HEK293 (cell line): ENCODE measurements around the gene CRTC3.

Experiments used
- CTCF ChIA-PET: fragments of 350-600 bp; formaldehyde crosslinking; extraction: SDS; loops from one replicate; lab custom pipeline; 2021; ENCODE audit warnings: antibody characterized with exemption; lab: Yijun Ruan, JAX
- POLR2A ChIA-PET: fragments of 300-600 bp; formaldehyde crosslinking; extraction: SDS; loops from one replicate; lab custom pipeline; 2020; ENCODE audit warnings: antibody characterized with exemption, inconsistent platforms; lab: Yijun Ruan, JAX
- H3K27ac ChIP-seq: fragments of 200-500 bp; sonication (Bioruptor generic); 2 replicates; pipeline ENCODE4 v1.5.1; 2014; ENCODE audit warnings: low read depth, low read length, control low read depth, inconsistent platforms; ENCODE audit errors: extremely low read depth
- H3K36me3 ChIP-seq, 2 experiments: fragments of 200-500 bp in 1 of 2; sonication (Bioruptor generic) in 1 of 2; 1 replicate in 1 of 2; 2 replicates in 1 of 2; pipeline ENCODE4 v1.5.1; 2014 to 2017; ENCODE audit warnings: inconsistent platforms in 2 of 2, low read length in 2 of 2; ENCODE audit not compliant: control insufficient read depth in 2 of 2, insufficient read depth in 1 of 2
- H3K4me1 ChIP-seq: fragments of 200-500 bp; sonication (Bioruptor generic); 2 replicates; pipeline ENCODE4 v1.5.1; 2014; ENCODE audit warnings: mild to moderate bottlenecking, low read length, inconsistent platforms; ENCODE audit not compliant: control insufficient read depth, insufficient read depth
- H3K4me3 ChIP-seq: 2 replicates; pipeline ENCODE4 v1.5.1; 2011; ENCODE audit warnings: low read depth, mild to moderate bottlenecking, control low read depth, low read length, moderate library complexity
- H3K9me3 ChIP-seq: fragments of 200-500 bp; sonication (Bioruptor generic); 2 replicates; pipeline ENCODE4 v1.5.1; 2014; ENCODE audit warnings: low read depth, low read length, inconsistent platforms; ENCODE audit not compliant: control insufficient read depth, insufficient read depth
- GLIS1 ChIP-seq: fragments of 450-650 bp; formaldehyde crosslinking; IDR thresholded peaks from 2 replicates; pipeline ENCODE4 v1.5.1; 2016; ENCODE audit warnings: missing biosample characterization, missing genetic modification characterization
- HOXD13 ChIP-seq: sonication (generic); formaldehyde crosslinking; IDR thresholded peaks from 2 replicates; pipeline ENCODE4 v1.8.0; 2022; ENCODE audit warnings: missing genetic modification reagents, borderline replicate concordance
- YY1 ChIP-seq: fragments of 450-650 bp; formaldehyde crosslinking; IDR thresholded peaks from 2 replicates; pipeline ENCODE4 v1.5.1; 2018; ENCODE audit warnings: missing biosample characterization, missing genetic modification characterization
- ZFP41 ChIP-seq: fragments of 450-650 bp; formaldehyde crosslinking; IDR thresholded peaks from 2 replicates; pipeline ENCODE4 v1.5.1; 2016; ENCODE audit warnings: missing biosample characterization, missing genetic modification characterization, borderline replicate concordance
- ZNF175 ChIP-seq: fragments of 450-650 bp; formaldehyde crosslinking; IDR thresholded peaks from 2 replicates; pipeline ENCODE4 v1.5.1; 2016; ENCODE audit warnings: missing biosample characterization, missing genetic modification characterization
- ZNF266 ChIP-seq: fragments of 450-650 bp; formaldehyde crosslinking; IDR thresholded peaks from 2 replicates; pipeline ENCODE4 v1.5.1; 2016; ENCODE audit warnings: missing biosample characterization, missing genetic modification characterization, low read depth
- ZNF274 ChIP-seq, 2 experiments: fragments of 200-500 bp in 1 of 2; fragments of 450-650 bp in 1 of 2; sonication (Bioruptor generic) in 1 of 2; formaldehyde crosslinking in 1 of 2; IDR thresholded peaks; 2 replicates each; pipeline versions ENCODE4 v1.5.1 to v1.6.1; 2014 to 2016; ENCODE audit warnings: borderline replicate concordance in 1 of 2, inconsistent platforms in 1 of 2, low read length in 1 of 2, missing biosample characterization in 1 of 2, missing genetic modification characterization in 1 of 2
- ZNF394 ChIP-seq: fragments of 450-650 bp; formaldehyde crosslinking; IDR thresholded peaks from 2 replicates; pipeline ENCODE4 v1.5.1; 2016; ENCODE audit warnings: missing biosample characterization, missing genetic modification characterization, mild to moderate bottlenecking, moderate library complexity, borderline replicate concordance
- ZNF423 ChIP-seq: fragments of 450-650 bp; formaldehyde crosslinking; IDR thresholded peaks from 2 replicates; pipeline ENCODE4 v1.5.1; 2016; ENCODE audit warnings: missing biosample characterization, missing genetic modification characterization
- ZNF529 ChIP-seq: fragments of 450-650 bp; formaldehyde crosslinking; IDR thresholded peaks from 2 replicates; pipeline ENCODE4 v1.5.1; 2017; ENCODE audit warnings: missing genetic modification characterization, missing biosample characterization; ENCODE audit not compliant: insufficient replicate concordance
- ZNF548 ChIP-seq: fragments of 450-650 bp; formaldehyde crosslinking; IDR thresholded peaks from 2 replicates; pipeline ENCODE4 v1.5.1; 2016; ENCODE audit warnings: missing biosample characterization, missing genetic modification characterization
- ZNF571 ChIP-seq: fragments of 450-650 bp; formaldehyde crosslinking; IDR thresholded peaks from 2 replicates; pipeline ENCODE4 v1.5.0; 2017; ENCODE audit warnings: missing biosample characterization, missing genetic modification characterization
- ZNF654 ChIP-seq: fragments of 450-650 bp; formaldehyde crosslinking; IDR thresholded peaks from 2 replicates; pipeline ENCODE4 v1.5.1; 2016; ENCODE audit warnings: low read depth, missing biosample characterization, missing genetic modification characterization
- ZNF777 ChIP-seq: fragments of 450-650 bp; formaldehyde crosslinking; IDR thresholded peaks from 2 replicates; pipeline ENCODE4 v1.5.1; 2017; ENCODE audit warnings: missing biosample characterization, missing genetic modification characterization, borderline replicate concordance
- TF ChIP-seq, protein P1 (sequence below): fragments of 450-650 bp; formaldehyde crosslinking; conservative IDR thresholded peaks from 2 replicates; pipeline ENCODE4 v1.5.1; 2016; ENCODE audit warnings: low read depth, missing biosample characterization, missing genetic modification characterization
- TF ChIP-seq, protein P2 (sequence below): fragments of 450-650 bp; formaldehyde crosslinking; IDR thresholded peaks from 2 replicates; pipeline ENCODE4 v1.5.1; 2016; ENCODE audit warnings: missing biosample characterization, missing genetic modification characterization
- TF ChIP-seq, protein P3 (sequence below): fragments of 450-650 bp; formaldehyde crosslinking; conservative IDR thresholded peaks from 2 replicates; pipeline ENCODE4 v1.5.1; 2016; ENCODE audit warnings: low read depth, missing biosample characterization, missing genetic modification characterization
- TF ChIP-seq, protein P4 (sequence below): fragments of 450-650 bp; formaldehyde crosslinking; IDR thresholded peaks from 2 replicates; pipeline ENCODE4 v1.5.1; 2016; ENCODE audit warnings: missing biosample characterization, missing genetic modification characterization
- TF ChIP-seq, protein P5 (sequence below): fragments of 450-650 bp; formaldehyde crosslinking; IDR thresholded peaks from 2 replicates; pipeline ENCODE4 v1.5.0; 2017; ENCODE audit warnings: missing biosample characterization, missing genetic modification characterization, borderline replicate concordance

Gene CRTC3

DNA sequence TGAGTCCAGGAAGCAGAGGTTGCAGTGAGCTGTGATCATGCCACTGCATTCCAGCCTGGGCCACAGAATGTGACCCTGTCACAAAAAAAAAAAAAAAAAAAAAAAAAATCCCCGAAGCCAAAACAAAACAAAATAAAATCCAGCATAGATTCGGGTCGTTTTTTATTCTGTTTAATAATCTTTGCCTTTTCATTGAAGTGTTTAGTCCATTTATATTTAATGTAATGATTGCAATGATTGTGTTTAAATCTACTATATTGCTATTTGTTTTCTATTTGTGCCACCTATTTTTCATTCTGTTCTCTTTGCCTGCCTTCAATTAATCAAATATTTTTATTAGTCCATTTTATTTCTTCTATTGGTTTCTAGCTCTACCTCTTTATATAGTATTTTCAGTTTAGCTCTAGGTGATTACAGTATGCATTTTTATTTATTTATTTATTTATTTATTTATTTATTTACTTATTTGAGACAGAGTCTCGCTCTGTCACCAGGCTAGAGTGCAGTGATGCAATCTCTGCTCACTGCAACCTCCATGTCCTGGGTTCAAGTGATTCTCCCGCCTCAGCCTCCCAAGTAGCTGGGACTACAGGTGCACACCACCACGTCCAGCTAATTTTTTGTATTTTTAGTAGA is 159.7 kb downstream of the CRTC3 start (continued):
- TF ChIP-seq, protein P1, sequence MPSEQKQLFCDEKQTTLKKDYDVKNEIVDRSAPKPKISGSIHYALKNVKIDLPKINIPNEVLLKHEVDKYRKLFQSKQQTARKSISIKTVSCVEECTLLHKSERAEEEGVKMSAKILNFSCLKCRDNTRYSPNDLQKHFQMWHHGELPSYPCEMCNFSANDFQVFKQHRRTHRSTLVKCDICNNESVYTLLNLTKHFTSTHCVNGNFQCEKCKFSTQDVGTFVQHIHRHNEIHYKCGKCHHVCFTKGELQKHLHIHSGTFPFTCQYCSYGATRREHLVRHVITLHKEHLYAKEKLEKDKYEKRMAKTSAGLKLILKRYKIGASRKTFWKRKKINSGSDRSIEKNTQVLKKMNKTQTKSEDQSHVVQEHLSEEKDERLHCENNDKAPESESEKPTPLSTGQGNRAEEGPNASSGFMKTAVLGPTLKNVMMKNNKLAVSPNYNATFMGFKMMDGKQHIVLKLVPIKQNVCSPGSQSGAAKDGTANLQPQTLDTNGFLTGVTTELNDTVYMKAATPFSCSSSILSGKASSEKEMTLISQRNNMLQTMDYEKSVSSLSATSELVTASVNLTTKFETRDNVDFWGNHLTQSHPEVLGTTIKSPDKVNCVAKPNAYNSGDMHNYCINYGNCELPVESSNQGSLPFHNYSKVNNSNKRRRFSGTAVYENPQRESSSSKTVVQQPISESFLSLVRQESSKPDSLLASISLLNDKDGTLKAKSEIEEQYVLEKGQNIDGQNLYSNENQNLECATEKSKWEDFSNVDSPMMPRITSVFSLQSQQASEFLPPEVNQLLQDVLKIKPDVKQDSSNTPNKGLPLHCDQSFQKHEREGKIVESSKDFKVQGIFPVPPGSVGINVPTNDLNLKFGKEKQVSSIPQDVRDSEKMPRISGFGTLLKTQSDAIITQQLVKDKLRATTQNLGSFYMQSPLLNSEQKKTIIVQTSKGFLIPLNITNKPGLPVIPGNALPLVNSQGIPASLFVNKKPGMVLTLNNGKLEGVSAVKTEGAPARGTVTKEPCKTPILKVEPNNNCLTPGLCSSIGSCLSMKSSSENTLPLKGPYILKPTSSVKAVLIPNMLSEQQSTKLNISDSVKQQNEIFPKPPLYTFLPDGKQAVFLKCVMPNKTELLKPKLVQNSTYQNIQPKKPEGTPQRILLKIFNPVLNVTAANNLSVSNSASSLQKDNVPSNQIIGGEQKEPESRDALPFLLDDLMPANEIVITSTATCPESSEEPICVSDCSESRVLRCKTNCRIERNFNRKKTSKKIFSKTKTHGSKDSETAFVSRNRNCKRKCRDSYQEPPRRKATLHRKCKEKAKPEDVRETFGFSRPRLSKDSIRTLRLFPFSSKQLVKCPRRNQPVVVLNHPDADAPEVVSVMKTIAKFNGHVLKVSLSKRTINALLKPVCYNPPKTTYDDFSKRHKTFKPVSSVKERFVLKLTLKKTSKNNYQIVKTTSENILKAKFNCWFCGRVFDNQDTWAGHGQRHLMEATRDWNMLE (tag by site-specific recombination) = peak; percentile 88
- TF ChIP-seq ZNF529 (tag by site-specific recombination) (peak; percentile 80), ZNF654 (peak; percentile 9; the same call in 1 of the 2 replicates), ZNF394 (tag by site-specific recombination) (peak; percentile 89; the same call in 1 of the 2 replicates), ZNF266 (peak; percentile 79)
- TF ChIP-seq, protein P2, sequence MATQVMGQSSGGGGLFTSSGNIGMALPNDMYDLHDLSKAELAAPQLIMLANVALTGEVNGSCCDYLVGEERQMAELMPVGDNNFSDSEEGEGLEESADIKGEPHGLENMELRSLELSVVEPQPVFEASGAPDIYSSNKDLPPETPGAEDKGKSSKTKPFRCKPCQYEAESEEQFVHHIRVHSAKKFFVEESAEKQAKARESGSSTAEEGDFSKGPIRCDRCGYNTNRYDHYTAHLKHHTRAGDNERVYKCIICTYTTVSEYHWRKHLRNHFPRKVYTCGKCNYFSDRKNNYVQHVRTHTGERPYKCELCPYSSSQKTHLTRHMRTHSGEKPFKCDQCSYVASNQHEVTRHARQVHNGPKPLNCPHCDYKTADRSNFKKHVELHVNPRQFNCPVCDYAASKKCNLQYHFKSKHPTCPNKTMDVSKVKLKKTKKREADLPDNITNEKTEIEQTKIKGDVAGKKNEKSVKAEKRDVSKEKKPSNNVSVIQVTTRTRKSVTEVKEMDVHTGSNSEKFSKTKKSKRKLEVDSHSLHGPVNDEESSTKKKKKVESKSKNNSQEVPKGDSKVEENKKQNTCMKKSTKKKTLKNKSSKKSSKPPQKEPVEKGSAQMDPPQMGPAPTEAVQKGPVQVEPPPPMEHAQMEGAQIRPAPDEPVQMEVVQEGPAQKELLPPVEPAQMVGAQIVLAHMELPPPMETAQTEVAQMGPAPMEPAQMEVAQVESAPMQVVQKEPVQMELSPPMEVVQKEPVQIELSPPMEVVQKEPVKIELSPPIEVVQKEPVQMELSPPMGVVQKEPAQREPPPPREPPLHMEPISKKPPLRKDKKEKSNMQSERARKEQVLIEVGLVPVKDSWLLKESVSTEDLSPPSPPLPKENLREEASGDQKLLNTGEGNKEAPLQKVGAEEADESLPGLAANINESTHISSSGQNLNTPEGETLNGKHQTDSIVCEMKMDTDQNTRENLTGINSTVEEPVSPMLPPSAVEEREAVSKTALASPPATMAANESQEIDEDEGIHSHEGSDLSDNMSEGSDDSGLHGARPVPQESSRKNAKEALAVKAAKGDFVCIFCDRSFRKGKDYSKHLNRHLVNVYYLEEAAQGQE (tag by site-specific recombination) = 0 out of 2 replicates have a peak, but pooled peaks have one; percentile 55
- TF ChIP-seq, protein P3, sequence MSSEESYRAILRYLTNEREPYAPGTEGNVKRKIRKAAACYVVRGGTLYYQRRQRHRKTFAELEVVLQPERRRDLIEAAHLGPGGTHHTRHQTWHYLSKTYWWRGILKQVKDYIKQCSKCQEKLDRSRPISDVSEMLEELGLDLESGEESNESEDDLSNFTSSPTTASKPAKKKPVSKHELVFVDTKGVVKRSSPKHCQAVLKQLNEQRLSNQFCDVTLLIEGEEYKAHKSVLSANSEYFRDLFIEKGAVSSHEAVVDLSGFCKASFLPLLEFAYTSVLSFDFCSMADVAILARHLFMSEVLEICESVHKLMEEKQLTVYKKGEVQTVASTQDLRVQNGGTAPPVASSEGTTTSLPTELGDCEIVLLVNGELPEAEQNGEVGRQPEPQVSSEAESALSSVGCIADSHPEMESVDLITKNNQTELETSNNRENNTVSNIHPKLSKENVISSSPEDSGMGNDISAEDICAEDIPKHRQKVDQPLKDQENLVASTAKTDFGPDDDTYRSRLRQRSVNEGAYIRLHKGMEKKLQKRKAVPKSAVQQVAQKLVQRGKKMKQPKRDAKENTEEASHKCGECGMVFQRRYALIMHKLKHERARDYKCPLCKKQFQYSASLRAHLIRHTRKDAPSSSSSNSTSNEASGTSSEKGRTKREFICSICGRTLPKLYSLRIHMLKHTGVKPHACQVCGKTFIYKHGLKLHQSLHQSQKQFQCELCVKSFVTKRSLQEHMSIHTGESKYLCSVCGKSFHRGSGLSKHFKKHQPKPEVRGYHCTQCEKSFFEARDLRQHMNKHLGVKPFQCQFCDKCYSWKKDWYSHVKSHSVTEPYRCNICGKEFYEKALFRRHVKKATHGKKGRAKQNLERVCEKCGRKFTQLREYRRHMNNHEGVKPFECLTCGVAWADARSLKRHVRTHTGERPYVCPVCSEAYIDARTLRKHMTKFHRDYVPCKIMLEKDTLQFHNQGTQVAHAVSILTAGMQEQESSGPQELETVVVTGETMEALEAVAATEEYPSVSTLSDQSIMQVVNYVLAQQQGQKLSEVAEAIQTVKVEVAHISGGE (tag by site-specific recombination) = peak; percentile 83
- TF ChIP-seq, all 188 proteins: peak for 27; not testable (repeated sequence) for 161

DNA sequence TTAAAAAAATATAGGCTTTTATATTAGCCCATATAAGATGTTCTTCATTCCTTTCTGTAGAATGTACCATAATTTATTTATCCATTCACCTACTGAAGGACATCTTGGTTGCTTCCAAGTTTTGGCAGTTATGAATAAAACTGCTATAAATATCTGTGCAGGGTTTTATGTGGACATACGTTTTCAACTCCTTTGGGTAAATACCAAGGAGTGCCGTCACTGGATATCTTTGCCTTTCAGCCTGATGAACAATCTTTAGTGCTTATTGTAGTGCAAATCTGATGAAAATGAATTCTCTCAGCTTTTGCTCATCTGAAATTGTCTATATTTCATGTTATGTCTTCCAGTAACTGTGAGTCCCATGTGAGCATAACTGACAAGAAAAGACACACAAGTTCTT is 160.9 kb downstream of the CRTC3 start:
- CTCF ChIA-PET = interaction anchor here (0.9 kb wide), 1 partner anchor 41 kb away, joined by 3 read pairs; no protein-coding TSS in a partner anchor
- H3K27ac ChIP-seq = no peak overlapping the region
- H3K9me3 ChIP-seq = no peaks in the 10 kb centered on the region
- TF ChIP-seq, protein P4, sequence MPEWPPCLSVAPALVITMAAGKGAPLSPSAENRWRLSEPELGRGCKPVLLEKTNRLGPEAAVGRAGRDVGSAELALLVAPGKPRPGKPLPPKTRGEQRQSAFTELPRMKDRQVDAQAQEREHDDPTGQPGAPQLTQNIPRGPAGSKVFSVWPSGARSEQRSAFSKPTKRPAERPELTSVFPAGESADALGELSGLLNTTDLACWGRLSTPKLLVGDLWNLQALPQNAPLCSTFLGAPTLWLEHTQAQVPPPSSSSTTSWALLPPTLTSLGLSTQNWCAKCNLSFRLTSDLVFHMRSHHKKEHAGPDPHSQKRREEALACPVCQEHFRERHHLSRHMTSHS (tag by site-specific recombination) = no peak
- TF ChIP-seq YY1 (no peak), ZNF571 (tag by site-specific recombination) (no peak), ZNF777 (tag by site-specific recombination) (no peak), ZNF423 (no peak), ZNF175 (tag by site-specific recombination) (no peak), GLIS1 (no peak), ZNF274 (IDR thresholded peaks at IDR 0.05; ENCODE audit: low read length) (no peak), ZNF274 (tag by site-specific recombination; IDR thresholded peaks at IDR 0.05; ENCODE audit: borderline replicate concordance) (no peak), HOXD13 (CRISPR knock-in tag) (no peak), ZFP41 (no peak), ZNF548 (no peak)
- TF ChIP-seq, protein P5, sequence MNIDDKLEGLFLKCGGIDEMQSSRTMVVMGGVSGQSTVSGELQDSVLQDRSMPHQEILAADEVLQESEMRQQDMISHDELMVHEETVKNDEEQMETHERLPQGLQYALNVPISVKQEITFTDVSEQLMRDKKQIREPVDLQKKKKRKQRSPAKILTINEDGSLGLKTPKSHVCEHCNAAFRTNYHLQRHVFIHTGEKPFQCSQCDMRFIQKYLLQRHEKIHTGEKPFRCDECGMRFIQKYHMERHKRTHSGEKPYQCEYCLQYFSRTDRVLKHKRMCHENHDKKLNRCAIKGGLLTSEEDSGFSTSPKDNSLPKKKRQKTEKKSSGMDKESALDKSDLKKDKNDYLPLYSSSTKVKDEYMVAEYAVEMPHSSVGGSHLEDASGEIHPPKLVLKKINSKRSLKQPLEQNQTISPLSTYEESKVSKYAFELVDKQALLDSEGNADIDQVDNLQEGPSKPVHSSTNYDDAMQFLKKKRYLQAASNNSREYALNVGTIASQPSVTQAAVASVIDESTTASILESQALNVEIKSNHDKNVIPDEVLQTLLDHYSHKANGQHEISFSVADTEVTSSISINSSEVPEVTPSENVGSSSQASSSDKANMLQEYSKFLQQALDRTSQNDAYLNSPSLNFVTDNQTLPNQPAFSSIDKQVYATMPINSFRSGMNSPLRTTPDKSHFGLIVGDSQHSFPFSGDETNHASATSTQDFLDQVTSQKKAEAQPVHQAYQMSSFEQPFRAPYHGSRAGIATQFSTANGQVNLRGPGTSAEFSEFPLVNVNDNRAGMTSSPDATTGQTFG (tag by site-specific recombination) = no peak

More for the DNA sequence above, 160.9 kb downstream of the CRTC3 start:
- Histone ChIP-seq H3K4me3 (no peak overlapping the region), H3K4me1 (no peaks in the 10 kb centered on the region), H3K36me3 (no peaks in the 10 kb centered on the region)
- POLR2A ChIA-PET = no interaction called here
